ENCODE data around the gene DEFB115.
A peak's percentile ranks its signal among the peaks of the same experiment; 100 is the strongest.

DNA sequence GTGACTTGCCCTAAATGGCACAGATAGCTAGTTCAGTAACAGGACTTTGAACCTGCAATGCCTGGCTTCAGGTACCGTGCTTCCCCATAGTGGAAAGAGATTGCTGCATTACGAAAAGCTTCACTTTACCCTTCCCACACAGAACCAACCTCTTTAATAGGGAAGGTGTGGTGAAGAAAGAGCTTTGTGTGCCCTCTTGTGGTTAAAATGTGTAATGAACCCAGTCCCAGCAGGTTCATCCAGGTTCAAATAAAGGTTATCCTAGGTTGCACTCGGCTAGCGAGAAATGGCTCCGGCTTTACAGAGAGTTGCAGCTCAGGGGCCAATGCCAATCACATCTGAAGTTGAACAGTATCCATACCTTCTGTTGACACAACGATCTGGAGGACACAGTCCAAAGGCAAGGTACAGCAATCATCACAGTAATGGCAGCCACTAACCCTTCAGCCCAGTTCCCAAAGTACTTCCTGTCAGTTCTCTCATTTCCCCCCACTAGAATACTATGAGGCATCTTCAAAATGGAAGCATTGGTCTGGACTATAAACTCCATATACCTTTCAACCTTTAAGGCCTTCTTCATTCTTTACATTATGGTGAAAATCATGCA, 3.0 kb downstream of the DEFB115 start:
- TF ChIP-seq, protein P1, sequence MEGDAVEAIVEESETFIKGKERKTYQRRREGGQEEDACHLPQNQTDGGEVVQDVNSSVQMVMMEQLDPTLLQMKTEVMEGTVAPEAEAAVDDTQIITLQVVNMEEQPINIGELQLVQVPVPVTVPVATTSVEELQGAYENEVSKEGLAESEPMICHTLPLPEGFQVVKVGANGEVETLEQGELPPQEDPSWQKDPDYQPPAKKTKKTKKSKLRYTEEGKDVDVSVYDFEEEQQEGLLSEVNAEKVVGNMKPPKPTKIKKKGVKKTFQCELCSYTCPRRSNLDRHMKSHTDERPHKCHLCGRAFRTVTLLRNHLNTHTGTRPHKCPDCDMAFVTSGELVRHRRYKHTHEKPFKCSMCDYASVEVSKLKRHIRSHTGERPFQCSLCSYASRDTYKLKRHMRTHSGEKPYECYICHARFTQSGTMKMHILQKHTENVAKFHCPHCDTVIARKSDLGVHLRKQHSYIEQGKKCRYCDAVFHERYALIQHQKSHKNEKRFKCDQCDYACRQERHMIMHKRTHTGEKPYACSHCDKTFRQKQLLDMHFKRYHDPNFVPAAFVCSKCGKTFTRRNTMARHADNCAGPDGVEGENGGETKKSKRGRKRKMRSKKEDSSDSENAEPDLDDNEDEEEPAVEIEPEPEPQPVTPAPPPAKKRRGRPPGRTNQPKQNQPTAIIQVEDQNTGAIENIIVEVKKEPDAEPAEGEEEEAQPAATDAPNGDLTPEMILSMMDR (conservative IDR thresholded peaks at IDR 0.05), result peak; percentile 73
- no peak for TF ChIP-seq EZH2 (IDR thresholded peaks at IDR 0.05; ENCODE audit: low read depth)

Measured in PC-9 (cell line).